ENCODE results near the gene ZMIZ1.
A peak's percentile ranks its signal among the peaks of the same experiment; 100 is the strongest.

Gene ZMIZ1

GRCh38 chr10:79116801-79117723, 48.3 kb downstream of the ZMIZ1 start:
- no peak for TF ChIP-seq CTCF (IDR thresholded peaks at IDR 0.05)
- Histone ChIP-seq H3K36me3 (no peaks in the 10 kb centered on the region), H3K27ac (peak overlapping the region; percentile 8), H3K9me3 (no peaks in the 10 kb centered on the region), H3K4me1 (ENCODE audit: control insufficient read depth in 1 of 2, insufficient read depth in 1 of 2, low read depth in 1 of 2, low read length in 1 of 2) (no peaks in the 10 kb centered on the region), H3K27me3 (no peaks in the 10 kb centered on the region), H3K4me3 (ENCODE audit: low read depth in 1 of 2, low read length in 1 of 2) (no peak overlapping the region)

GRCh38 chr10:79118286-79119202, 49.8 kb downstream of the ZMIZ1 start:
- Histone ChIP-seq H3K4me1 (ENCODE audit: control insufficient read depth in 1 of 2, insufficient read depth in 1 of 2, low read depth in 1 of 2, low read length in 1 of 2) (no peaks in the 10 kb centered on the region), H3K27me3 (no peaks in the 10 kb centered on the region), H3K9me3 (no peaks in the 10 kb centered on the region), H3K4me3 (ENCODE audit: low read depth in 1 of 2, low read length in 1 of 2) (no peak overlapping the region), H3K27ac (no peak overlapping the region), H3K36me3 (peaks cover under 1% of the 10 kb centered on the region)
- TF ChIP-seq CTCF (IDR thresholded peaks at IDR 0.05) = no peak

GRCh38 chr10:79119306-79119705, 50.5 kb downstream of the ZMIZ1 start:
- Histone ChIP-seq H3K36me3 (peaks cover 6% of the 10 kb centered on the region), H3K9me3 (no peaks in the 10 kb centered on the region), H3K4me1 (ENCODE audit: control insufficient read depth in 1 of 2, insufficient read depth in 1 of 2, low read depth in 1 of 2, low read length in 1 of 2) (no peaks in the 10 kb centered on the region), H3K27me3 (no peaks in the 10 kb centered on the region), H3K4me3 (ENCODE audit: low read depth in 1 of 2, low read length in 1 of 2) (no peak overlapping the region), H3K27ac (no peak overlapping the region)
- no peak for TF ChIP-seq CTCF (IDR thresholded peaks at IDR 0.05)

- TF ChIP-seq CTCF (IDR thresholded peaks at IDR 0.05) = no peak
- Histone ChIP-seq H3K9me3 (no peaks in the 10 kb centered on the region), H3K4me1 (ENCODE audit: control insufficient read depth in 1 of 2, insufficient read depth in 1 of 2, low read depth in 1 of 2, low read length in 1 of 2) (peaks cover 5 to 7% of the 10 kb centered on the region in 2 experiments), H3K4me3 (ENCODE audit: low read depth in 1 of 2, low read length in 1 of 2) (no peak overlapping the region), H3K36me3 (peaks cover 6% of the 10 kb centered on the region), H3K27ac (no peak overlapping the region), H3K27me3 (no peaks in the 10 kb centered on the region)
Measured at GRCh38 chr10:79123547-79123963, 54.8 kb downstream of the ZMIZ1 start.

- Histone ChIP-seq H3K4me1 (ENCODE audit: control insufficient read depth in 1 of 2, insufficient read depth in 1 of 2, low read depth in 1 of 2, low read length in 1 of 2) (peaks cover 5 to 11% of the 10 kb centered on the region in 2 experiments), H3K27ac (no peak overlapping the region), H3K9me3 (no peaks in the 10 kb centered on the region), H3K27me3 (no peaks in the 10 kb centered on the region), H3K36me3 (peaks cover 6% of the 10 kb centered on the region), H3K4me3 (ENCODE audit: low read depth in 1 of 2, low read length in 1 of 2) (no peak overlapping the region)
- no peak for TF ChIP-seq CTCF (IDR thresholded peaks at IDR 0.05)
Measured at GRCh38 chr10:79124066-79124465, 55.3 kb downstream of the ZMIZ1 start.

Data from neutrophil (primary cell).